Activated CD4-positive, alpha-beta T cell treated with anti-CD3 and anti-CD28 coated beads, Interleukin-2, amount 50 U/mL, for 48 hours (primary cell): ENCODE results near the gene KIAA1586.
"Not testable (repeated sequence)": the region's sequence is repeated elsewhere in the genome, so short reads cannot be mapped to it uniquely, and the experiment has no call there.

Experiments
- DNase-seq, 2 experiments: peaks; one replicate each; pipeline ENCODE4 v3.0.0-alpha.2; 2020

Gene KIAA1586

GRCh38 chr6:57046332-57047256 lies at the start of gene KIAA1586:
Gene KIAA1586 (plus strand): TSS chr6:57046693. CDS start chr6:57046756, 63 bp downstream.
- peak; percentile 87 to 89 for DNase-seq

- DNase-seq = no peak
These were observed 47.4 kb upstream of the KIAA1586 start for GRCh38 chr6:56999049-56999448.

GRCh38 chr6:56999748-57000147 lies 46.7 kb upstream of the KIAA1586 start:
- not testable (repeated sequence) for DNase-seq

- DNase-seq = no peak
These were observed 44.3 kb upstream of the KIAA1586 start for GRCh38 chr6:57002197-57002596.

- no peak for DNase-seq
These were observed 42.2 kb upstream of the KIAA1586 start for GRCh38 chr6:57004292-57004691.

- no peak for DNase-seq
These were observed 40.4 kb upstream of the KIAA1586 start for GRCh38 chr6:57006101-57006500.

- DNase-seq = not testable (repeated sequence)
These were observed 38.4 kb upstream of the KIAA1586 start for GRCh38 chr6:57008069-57008468.

GRCh38 chr6:57013521-57013926 lies 33.0 kb upstream of the KIAA1586 start:
- DNase-seq = no peak

- no peak for DNase-seq
These were observed 29.4 kb upstream of the KIAA1586 start for GRCh38 chr6:57017069-57017468.

- no peak for DNase-seq
These were observed 28.7 kb upstream of the KIAA1586 start for GRCh38 chr6:57017841-57018240.

- DNase-seq = no peak
These were observed 27.1 kb upstream of the KIAA1586 start for GRCh38 chr6:57019434-57019833.

GRCh38 chr6:57021086-57021720 lies 25.3 kb upstream of the KIAA1586 start:
- DNase-seq = no peak

- DNase-seq = no peak
These were observed 22.2 kb upstream of the KIAA1586 start for GRCh38 chr6:57024321-57024720.

GRCh38 chr6:57024775-57025174 lies 21.7 kb upstream of the KIAA1586 start:
- DNase-seq = no peak

- DNase-seq = no peak
These were observed 20.5 kb upstream of the KIAA1586 start for GRCh38 chr6:57026001-57026400.

- no peak for DNase-seq
These were observed 19.2 kb upstream of the KIAA1586 start for GRCh38 chr6:57027301-57027700.

GRCh38 chr6:57029213-57029612 lies 17.3 kb upstream of the KIAA1586 start:
- DNase-seq = no peak

- no peak for DNase-seq
These were observed 13.3 kb upstream of the KIAA1586 start for GRCh38 chr6:57033228-57033627.

GRCh38 chr6:57035549-57035948 lies 10.9 kb upstream of the KIAA1586 start:
- no peak for DNase-seq

- DNase-seq = no peak
These were observed 7.6 kb upstream of the KIAA1586 start for GRCh38 chr6:57038906-57039305.

GRCh38 chr6:57040011-57040410 lies 6.5 kb upstream of the KIAA1586 start:
- no peak for DNase-seq

- not testable (repeated sequence) for DNase-seq
These were observed 2.4 kb upstream of the KIAA1586 start for GRCh38 chr6:57044061-57044460.

GRCh38 chr6:57044568-57044967 lies 1.9 kb upstream of the KIAA1586 start:
- DNase-seq = no peak

GRCh38 chr6:57047257-57047585 lies 728 bp downstream of the KIAA1586 start:
- not testable (repeated sequence) for DNase-seq
